IMR-90 (cell line): ENCODE measurements around the gene CLPTM1L. TPM values are rescaled to one million over a fixed set of nuclear protein-coding genes. Genes with fewer than 3 reads are reported as not detected.
"Not testable (repeated sequence)": the region's sequence is repeated elsewhere in the genome, so short reads cannot be mapped to it uniquely, and the experiment has no call there.

Experiments
- ATAC-seq: fragments of 200-7000 bp; cut with Tn5 transposase; 2 replicates; pipeline ENCODE4 v1.9.1; 2020; ENCODE audit warnings: low read depth, mild to moderate bottlenecking, moderate library complexity
- BruUV-seq: library from RNA; stranded (reverse); fragments of 400-500 nt; replicated peaks from 2 replicates; lab custom pipeline; 2021; lab: Mats Ljungman, UMichigan
- CTCF ChIA-PET: fragments of 300-600 bp; formaldehyde crosslinking; extraction: SDS; loops from one replicate; lab custom pipeline; 2021; ENCODE audit warnings: antibody characterized with exemption; lab: Yijun Ruan, JAX
- POLR2A ChIA-PET: fragments of 300-600 bp; sonication (Branson Sonifier 250); formaldehyde crosslinking; loops from one replicate; lab custom pipeline; 2022; ENCODE audit warnings: antibody characterized with exemption; ENCODE audit not compliant: unreplicated experiment; lab: Charles Lee
- DNase-seq: peaks from one replicate; pipeline ENCODE4 v3.0.0; 2013
- H2AFZ ChIP-seq: replicated peaks from 2 replicates; pipeline ENCODE3; 2013; ENCODE audit warnings: low read length, mild to moderate bottlenecking; ENCODE audit not compliant: poor library complexity
- H2AK5ac ChIP-seq: 2 replicates; pipeline ENCODE4 v1.6.1; 2013; ENCODE audit warnings: low read depth, low read length, inconsistent platforms
- H2AK9ac ChIP-seq: replicated peaks from 2 replicates; pipeline ENCODE3; 2013; ENCODE audit warnings: mild to moderate bottlenecking, low read depth, low read length, moderate library complexity; ENCODE audit not compliant: poor library complexity
- H2BK120ac ChIP-seq: 2 replicates; pipeline ENCODE4 v1.6.1; 2013; ENCODE audit warnings: low read depth, low read length, inconsistent platforms
- H2BK15ac ChIP-seq: 3 replicates; pipeline ENCODE4 v1.6.1; 2013; ENCODE audit warnings: low read depth, low read length, inconsistent platforms
- H2BK20ac ChIP-seq: 2 replicates; pipeline ENCODE4 v1.6.1; 2013; ENCODE audit warnings: low read depth, mild to moderate bottlenecking, inconsistent platforms, low read length, moderate library complexity
- H2BK5ac ChIP-seq: 2 replicates; pipeline ENCODE4 v1.6.1; 2013; ENCODE audit warnings: mild to moderate bottlenecking, low read depth, low read length, inconsistent platforms; ENCODE audit not compliant: poor library complexity, severe bottlenecking
- H3K14ac ChIP-seq: replicated peaks from 2 replicates; pipeline ENCODE4 v1.6.1; 2013; ENCODE audit warnings: low read depth, low read length, inconsistent platforms
- H3K18ac ChIP-seq: 2 replicates; pipeline ENCODE4 v1.6.1; 2013; ENCODE audit warnings: low read depth, low read length, control low read depth
- H3K23ac ChIP-seq: 2 replicates; pipeline ENCODE4 v1.6.1; 2013; ENCODE audit warnings: low read depth, low read length, inconsistent platforms
- H3K27ac ChIP-seq: 2 replicates; pipeline ENCODE4 v1.5.1; 2013; ENCODE audit warnings: mild to moderate bottlenecking, control low read depth, low read length; ENCODE audit not compliant: insufficient read depth
- H3K27me3 ChIP-seq: 2 replicates; pipeline ENCODE4 v1.6.1; 2013; ENCODE audit warnings: low read length; ENCODE audit not compliant: control insufficient read depth, insufficient read depth
- H3K36me3 ChIP-seq: 2 replicates; pipeline ENCODE4 v1.6.1; 2013; ENCODE audit warnings: low read length, mixed read lengths; ENCODE audit not compliant: control insufficient read depth, insufficient read depth
- H3K4ac ChIP-seq: 2 replicates; pipeline ENCODE4 v1.6.1; 2013; ENCODE audit warnings: low read depth, low read length, inconsistent platforms
- H3K4me1 ChIP-seq: 2 replicates; pipeline ENCODE4 v1.6.1; 2013; ENCODE audit warnings: low read length, mixed read lengths; ENCODE audit not compliant: control insufficient read depth, insufficient read depth
- H3K4me2 ChIP-seq: 2 replicates; pipeline ENCODE4 v1.6.1; 2013; ENCODE audit warnings: low read depth, mild to moderate bottlenecking, control low read depth, low read length, moderate library complexity
- H3K4me3 ChIP-seq: 2 replicates; pipeline ENCODE4 v1.5.1; 2013; ENCODE audit warnings: low read depth, mild to moderate bottlenecking, control low read depth, low read length, moderate library complexity; ENCODE audit not compliant: insufficient read depth
- H3K56ac ChIP-seq: 2 replicates; pipeline ENCODE4 v1.6.1; 2013; ENCODE audit warnings: low read length, inconsistent platforms; ENCODE audit not compliant: insufficient read depth; ENCODE audit errors: extremely low read depth
- H3K79me1 ChIP-seq, 2 experiments: 2 replicates each; pipeline ENCODE4 v1.6.1; 2013; ENCODE audit warnings: low read length in 2 of 2, inconsistent platforms in 1 of 2, low read depth in 1 of 2
- H3K9ac ChIP-seq: 2 replicates; pipeline ENCODE4 v1.6.1; 2013; ENCODE audit warnings: low read depth, low read length, control low read depth
- H3K9me1 ChIP-seq: 2 replicates; pipeline ENCODE4 v1.6.1; 2013; ENCODE audit warnings: low read length, inconsistent platforms; ENCODE audit not compliant: insufficient read depth
- H3K9me3 ChIP-seq: 2 replicates; pipeline ENCODE4 v1.6.1; 2013; ENCODE audit warnings: low read length; ENCODE audit not compliant: control insufficient read depth, insufficient read depth
- H4K20me1 ChIP-seq: 2 replicates; pipeline ENCODE4 v1.6.1; 2013; ENCODE audit warnings: low read length, inconsistent platforms; ENCODE audit not compliant: insufficient read depth
- H4K5ac ChIP-seq: 2 replicates; pipeline ENCODE4 v1.6.1; 2013; ENCODE audit warnings: mild to moderate bottlenecking, low read depth, low read length, control low read depth
- H4K8ac ChIP-seq, 2 experiments: 2 replicates each; pipeline ENCODE4 v1.6.1; 2013; ENCODE audit warnings: low read depth in 2 of 2, low read length in 2 of 2, control low read depth in 1 of 2, inconsistent platforms in 1 of 2
- H4K91ac ChIP-seq: 2 replicates; pipeline ENCODE4 v1.6.1; 2013; ENCODE audit warnings: low read depth, low read length, inconsistent platforms; ENCODE audit not compliant: insufficient read depth
- FOS ChIP-seq: fragments of 150-350 bp; IDR thresholded peaks from 2 replicates; pipeline ENCODE4 v1.6.1; 2016; ENCODE audit warnings: low read depth, low read length
- MAFK ChIP-seq: IDR thresholded peaks from 2 replicates; pipeline ENCODE4 v1.6.1; 2012; ENCODE audit warnings: low read depth, low read length, improper control_type of control experiment
- MAZ ChIP-seq: IDR thresholded peaks from 2 replicates; pipeline ENCODE4 v1.6.1; 2012; ENCODE audit warnings: low read depth, mild to moderate bottlenecking, low read length, improper control_type of control experiment, moderate library complexity, borderline replicate concordance
- RAD21 ChIP-seq: IDR thresholded peaks from 2 replicates; pipeline ENCODE4 v1.6.1; 2012; ENCODE audit warnings: low read length, improper control_type of control experiment
- RCOR1 ChIP-seq: IDR thresholded peaks from 2 replicates; pipeline ENCODE4 v1.6.1; 2012; ENCODE audit warnings: mild to moderate bottlenecking, low read length, improper control_type of control experiment; ENCODE audit not compliant: insufficient replicate concordance
- RFX5 ChIP-seq: IDR thresholded peaks from 2 replicates; pipeline ENCODE4 v1.8.0; 2012; ENCODE audit warnings: low read depth, mild to moderate bottlenecking, low read length, moderate library complexity
- SMC3 ChIP-seq: fragments of 150-350 bp; IDR thresholded peaks from 2 replicates; pipeline ENCODE4 v1.6.1; 2016; ENCODE audit warnings: low read depth, mild to moderate bottlenecking, antibody characterized with exemption, low read length, moderate library complexity
- WGBS, 2 experiments: methylation state at CpG; one replicate each; pipeline versions ENCODE4 v1.1.5 to v1.1.7; 2013; ENCODE audit warnings: missing lambda C conversion rate in 2 of 2; ENCODE audit not compliant: insufficient read length in 1 of 2; ENCODE audit errors: extremely low coverage in 2 of 2; 5-methylcytosine and 5-hydroxymethylcytosine counted together
- dilution Hi-C: fragments of 300-500 bp; cut with HindIII; formaldehyde crosslinking; loops from one replicate; pipeline ENCODE4 v1.14.3; 2018; ENCODE audit warnings: low sequenced_read_pairs; ENCODE audit not compliant: unreplicated experiment
- in situ Hi-C: fragments of 300-500 bp; cut with MboI; formaldehyde crosslinking; loops from 3 replicates; pipeline ENCODE4 v1.14.3; 2019; ENCODE audit warnings: low sequenced_read_pairs, inconsistent platforms, mixed read lengths
- intact Hi-C: fragments of 100-400 bp; cut with micrococcal nuclease; formaldehyde crosslinking; loops from 2 replicates; pipeline ENCODE4 v1.10.0; 2022
- polyA plus RNA-seq, 3 experiments: library from polyadenylated mRNA; depleted of rRNA; stranded (reverse); fragments of >200 nt; gene quantifications; 2 replicates each; pipeline ENCODE4 v1.2.3, GENCODE V29; 2012; ENCODE audit warnings: low replicate concordance in 1 of 3
- total RNA-seq: library from RNA; depleted of rRNA; stranded (reverse); fragments of >200 nt; gene quantifications from 2 replicates; pipeline ENCODE4 v1.2.3, GENCODE V29; 2012

Gene CLPTM1L
- total and polyA plus RNA-seq, 2 of the 4 experiments (the other 2 are of a cell fraction): 114 to 137 TPM

DNA sequence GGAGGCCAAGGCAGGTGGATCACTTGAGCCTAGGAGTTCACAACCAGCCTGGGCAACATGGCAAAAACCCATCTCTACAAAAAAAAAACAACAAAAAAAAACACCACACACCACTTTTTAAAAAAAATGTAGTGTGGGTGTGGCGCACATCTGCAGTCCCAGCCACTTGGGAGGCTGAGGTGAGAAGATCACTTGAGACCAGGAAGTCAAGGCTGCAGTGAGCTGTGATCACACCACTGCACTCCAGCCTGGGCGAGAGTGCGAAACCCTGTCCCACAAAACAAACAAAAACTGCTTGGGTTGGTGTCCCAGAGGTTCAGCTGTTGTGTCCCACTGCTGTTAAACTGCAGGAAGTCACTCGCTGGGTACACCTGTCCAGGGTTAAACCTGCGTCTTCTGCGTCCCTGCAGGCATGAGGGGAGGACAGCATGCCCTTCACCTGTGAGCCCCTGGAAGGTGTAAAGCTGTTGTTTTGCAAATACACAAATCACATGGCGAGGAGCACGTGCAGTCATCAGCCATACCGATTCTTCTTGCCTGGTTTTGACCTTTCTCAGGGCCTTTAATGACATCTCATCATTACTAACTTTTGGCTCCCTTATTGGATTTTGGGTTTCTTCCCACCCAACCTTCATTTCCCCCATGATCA, 29.3 kb upstream of the CLPTM1L start:
- no peaks in the 10 kb centered on the region for H3K9me3 ChIP-seq
- no peak overlapping the region for H2BK15ac ChIP-seq
- no peak overlapping the region for H3K56ac ChIP-seq
- no peaks in the 10 kb centered on the region for H3K9me1 ChIP-seq
- H3K4me1 ChIP-seq: no peaks in the 10 kb centered on the region
- H4K20me1 ChIP-seq: no peaks in the 10 kb centered on the region
- no peak overlapping the region for H2BK120ac ChIP-seq
- dilution Hi-C loops: no loop called here
- H4K5ac ChIP-seq: no peak overlapping the region
- H4K91ac ChIP-seq: no peak overlapping the region
- no peak overlapping the region for H3K4me3 ChIP-seq
- no peak overlapping the region for H2AK9ac ChIP-seq
- H2BK5ac ChIP-seq: no peak overlapping the region
- CTCF ChIA-PET: no interaction called here
- H2AK5ac ChIP-seq: no peak overlapping the region
- POLR2A ChIA-PET: no interaction called here
- no peak overlapping the region for H2AFZ ChIP-seq
- no peak overlapping the region for H3K4me2 ChIP-seq
- intact Hi-C loops: no loop called here
- DNase-seq: no peak
- no peak for TF ChIP-seq FOS
- no peak for TF ChIP-seq SMC3
- TF ChIP-seq MAFK: no peak
- no peak for TF ChIP-seq RFX5
- TF ChIP-seq RCOR1: no peak
- no peak for TF ChIP-seq MAZ
- TF ChIP-seq RAD21: no peak
- no peak for ATAC-seq
- in situ Hi-C loops: loop anchor here (25.0 kb wide), 1 partner anchor 263 kb away; no protein-coding TSS in a partner anchor
- H4K8ac ChIP-seq: no peak overlapping the region
- no peak overlapping the region for H3K4ac ChIP-seq
- 21% methylated on average over 3 of the region's 9 CpGs; no CpG with 5 or more reads in 1 of the 2 experiments for WGBS, 2 experiments
- no peaks in the 10 kb centered on the region for H3K79me1 ChIP-seq
- H3K23ac ChIP-seq: no peak overlapping the region
- H3K9ac ChIP-seq: no peak overlapping the region
- H2BK20ac ChIP-seq: no peak overlapping the region
- peaks cover 32% of the 10 kb centered on the region for H3K27me3 ChIP-seq
- H3K18ac ChIP-seq: no peak overlapping the region
- no peak overlapping the region for H3K14ac ChIP-seq
- no TSS peak for BruUV-seq
- H3K27ac ChIP-seq: no peak overlapping the region
- no peaks in the 10 kb centered on the region for H3K36me3 ChIP-seq

DNA sequence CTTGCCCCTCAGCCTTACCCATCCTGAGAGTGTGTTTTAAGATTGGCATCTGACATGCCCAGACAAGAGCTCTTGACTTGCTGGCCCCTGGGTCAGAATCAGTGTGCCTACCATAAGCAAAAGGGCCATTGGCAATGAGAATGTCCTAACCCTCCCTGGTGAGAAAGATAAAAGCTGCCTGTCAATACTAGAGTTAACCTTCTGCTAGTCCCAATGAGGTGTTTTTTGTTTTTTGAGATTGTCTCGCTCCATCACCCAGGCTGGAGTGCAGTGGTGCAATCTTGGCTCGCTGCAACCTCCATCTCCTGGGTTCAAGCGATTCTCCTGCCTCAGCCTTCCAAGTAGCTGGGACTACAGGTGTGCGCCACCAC, 27.1 kb upstream of the CLPTM1L start:
- H4K20me1 ChIP-seq: not testable (repeated sequence)

More for the DNA sequence above, 27.1 kb upstream of the CLPTM1L start:
- H4K8ac ChIP-seq, BruUV-seq, ATAC-seq, H3K23ac ChIP-seq, H2BK5ac ChIP-seq, H3K4ac ChIP-seq, POLR2A ChIA-PET, H3K14ac ChIP-seq, H2AK5ac ChIP-seq, H2BK20ac ChIP-seq, H3K56ac ChIP-seq, H4K5ac ChIP-seq, dilution Hi-C loops, H2AFZ ChIP-seq, H3K4me1 ChIP-seq, intact Hi-C loops, H2BK15ac ChIP-seq, H3K4me2 ChIP-seq, H3K27ac ChIP-seq, H3K79me1 ChIP-seq, H3K18ac ChIP-seq, H3K36me3 ChIP-seq, H2BK120ac ChIP-seq, H4K91ac ChIP-seq, H3K9me3 ChIP-seq, H3K9ac ChIP-seq, DNase-seq, H3K4me3 ChIP-seq, CTCF ChIA-PET, H3K9me1 ChIP-seq, H2AK9ac ChIP-seq: not testable (repeated sequence)
- in situ Hi-C loops: loop anchor here (25.0 kb wide), 1 partner anchor 265 kb away; no protein-coding TSS in a partner anchor
- peaks cover 35% of the 10 kb centered on the region for H3K27me3 ChIP-seq
- no CpG with 5 or more reads among the region's 4 CpGs for WGBS, 2 experiments
